ENCODE measurements around the gene ASAP2. TPM values are rescaled to one million over a fixed set of nuclear protein-coding genes. Genes with fewer than 3 reads are reported as not detected.
A peak's percentile ranks its signal among the peaks of the same experiment; 100 is the strongest.

The ASAP2 gene
- total RNA-seq, 1 donor from 2014 or later, result 60.7 TPM

DNA sequence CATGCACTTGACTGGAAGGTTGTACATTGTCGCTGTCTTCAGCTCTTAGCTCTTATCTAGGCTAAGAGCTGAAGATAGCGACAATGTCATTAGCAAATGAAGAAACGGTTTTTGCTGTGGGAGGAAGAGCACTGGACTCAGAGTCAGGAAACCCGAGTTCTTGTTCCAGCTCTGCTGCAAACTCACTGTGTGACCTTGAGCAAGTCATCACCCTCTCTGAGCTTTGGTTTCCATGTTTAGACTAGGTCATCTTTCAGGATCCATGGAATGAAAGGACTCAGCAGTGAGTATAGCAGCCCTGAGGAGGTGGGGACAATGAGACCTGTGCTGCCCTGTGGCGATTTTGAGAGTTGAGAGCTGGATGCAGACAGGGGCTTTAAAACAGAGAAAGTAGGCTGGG lies 85.3 kb downstream of the ASAP2 start:
- no peak overlapping the region for H3K4me3 Mint-ChIP-seq (ENCODE audit: unreplicated experiment)
- peaks cover 59% of the 10 kb centered on the region for H3K4me1 Mint-ChIP-seq (ENCODE audit: low read depth)
- TF ChIP-seq, protein P1, sequence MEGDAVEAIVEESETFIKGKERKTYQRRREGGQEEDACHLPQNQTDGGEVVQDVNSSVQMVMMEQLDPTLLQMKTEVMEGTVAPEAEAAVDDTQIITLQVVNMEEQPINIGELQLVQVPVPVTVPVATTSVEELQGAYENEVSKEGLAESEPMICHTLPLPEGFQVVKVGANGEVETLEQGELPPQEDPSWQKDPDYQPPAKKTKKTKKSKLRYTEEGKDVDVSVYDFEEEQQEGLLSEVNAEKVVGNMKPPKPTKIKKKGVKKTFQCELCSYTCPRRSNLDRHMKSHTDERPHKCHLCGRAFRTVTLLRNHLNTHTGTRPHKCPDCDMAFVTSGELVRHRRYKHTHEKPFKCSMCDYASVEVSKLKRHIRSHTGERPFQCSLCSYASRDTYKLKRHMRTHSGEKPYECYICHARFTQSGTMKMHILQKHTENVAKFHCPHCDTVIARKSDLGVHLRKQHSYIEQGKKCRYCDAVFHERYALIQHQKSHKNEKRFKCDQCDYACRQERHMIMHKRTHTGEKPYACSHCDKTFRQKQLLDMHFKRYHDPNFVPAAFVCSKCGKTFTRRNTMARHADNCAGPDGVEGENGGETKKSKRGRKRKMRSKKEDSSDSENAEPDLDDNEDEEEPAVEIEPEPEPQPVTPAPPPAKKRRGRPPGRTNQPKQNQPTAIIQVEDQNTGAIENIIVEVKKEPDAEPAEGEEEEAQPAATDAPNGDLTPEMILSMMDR (IDR thresholded peaks at IDR 0.05), result no peak
- no peaks in the 10 kb centered on the region for H3K9me3 Mint-ChIP-seq (ENCODE audit: low read depth)
- no peaks in the 10 kb centered on the region for H3K36me3 Mint-ChIP-seq (ENCODE audit: low read depth)
- H3K27me3 Mint-ChIP-seq (ENCODE audit: low read depth), result no peaks in the 10 kb centered on the region
- DNase-seq (ENCODE audit: low spot score), result no peak
- H3K27ac Mint-ChIP-seq (ENCODE audit: unreplicated experiment), result no peak overlapping the region

DNA sequence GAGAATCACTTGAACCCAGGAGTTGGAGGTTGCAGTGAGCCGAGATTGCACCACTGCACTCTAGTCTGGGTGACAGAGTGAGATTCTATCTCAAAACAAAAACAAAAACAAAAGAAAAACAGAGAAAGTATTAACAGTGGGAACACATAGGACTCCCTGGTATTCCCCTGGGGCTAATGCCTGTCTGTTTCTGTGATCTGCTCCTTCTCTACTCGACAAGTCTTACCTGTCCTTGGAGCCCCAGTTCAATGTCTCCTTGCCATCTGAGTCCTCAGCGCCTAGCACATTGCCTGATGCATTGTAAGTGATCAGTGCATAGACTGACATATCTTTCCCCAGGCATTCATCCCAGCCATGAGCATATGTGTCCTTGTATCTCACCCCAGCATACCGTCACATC lies 85.8 kb downstream of the ASAP2 start:
- DNase-seq (ENCODE audit: low spot score), result no peak
- no peak overlapping the region for H3K27ac Mint-ChIP-seq (ENCODE audit: unreplicated experiment)
- H3K36me3 Mint-ChIP-seq (ENCODE audit: low read depth), result no peaks in the 10 kb centered on the region
- H3K27me3 Mint-ChIP-seq (ENCODE audit: low read depth), result no peaks in the 10 kb centered on the region
- H3K9me3 Mint-ChIP-seq (ENCODE audit: low read depth), result no peaks in the 10 kb centered on the region
- peaks cover 54% of the 10 kb centered on the region for H3K4me1 Mint-ChIP-seq (ENCODE audit: low read depth)
- TF ChIP-seq, protein P1 (IDR thresholded peaks at IDR 0.05), result no peak
- no peak overlapping the region for H3K4me3 Mint-ChIP-seq (ENCODE audit: unreplicated experiment)

DNA sequence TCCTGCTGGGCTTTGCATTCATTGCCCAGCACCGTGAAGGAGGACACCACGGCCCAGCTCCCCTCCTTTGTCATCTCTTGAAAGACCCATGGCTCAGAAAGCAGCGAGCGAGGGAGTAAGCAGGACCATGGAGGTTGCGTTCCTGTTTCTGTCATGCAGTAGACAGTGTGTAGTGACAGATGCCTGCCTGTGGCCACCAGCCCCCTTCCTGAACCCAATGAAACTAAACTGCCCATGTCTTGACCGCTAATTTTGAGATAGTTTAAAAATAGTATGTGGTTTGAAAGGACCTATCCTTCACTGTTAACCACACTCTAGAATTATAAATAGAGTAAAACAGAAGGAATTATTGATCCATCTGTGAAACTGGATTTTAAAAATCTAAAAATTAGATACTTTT lies 88.2 kb downstream of the ASAP2 start:
- no peak for DNase-seq (ENCODE audit: low spot score)
- H3K36me3 Mint-ChIP-seq (ENCODE audit: low read depth), result peaks cover 7% of the 10 kb centered on the region
- TF ChIP-seq, protein P1 (IDR thresholded peaks at IDR 0.05), result no peak
- H3K4me3 Mint-ChIP-seq (ENCODE audit: unreplicated experiment), result no peak overlapping the region
- H3K9me3 Mint-ChIP-seq (ENCODE audit: low read depth), result no peaks in the 10 kb centered on the region
- H3K27me3 Mint-ChIP-seq (ENCODE audit: low read depth), result no peaks in the 10 kb centered on the region
- no peak overlapping the region for H3K27ac Mint-ChIP-seq (ENCODE audit: unreplicated experiment)
- H3K4me1 Mint-ChIP-seq (ENCODE audit: low read depth), result peaks cover 41% of the 10 kb centered on the region

DNA sequence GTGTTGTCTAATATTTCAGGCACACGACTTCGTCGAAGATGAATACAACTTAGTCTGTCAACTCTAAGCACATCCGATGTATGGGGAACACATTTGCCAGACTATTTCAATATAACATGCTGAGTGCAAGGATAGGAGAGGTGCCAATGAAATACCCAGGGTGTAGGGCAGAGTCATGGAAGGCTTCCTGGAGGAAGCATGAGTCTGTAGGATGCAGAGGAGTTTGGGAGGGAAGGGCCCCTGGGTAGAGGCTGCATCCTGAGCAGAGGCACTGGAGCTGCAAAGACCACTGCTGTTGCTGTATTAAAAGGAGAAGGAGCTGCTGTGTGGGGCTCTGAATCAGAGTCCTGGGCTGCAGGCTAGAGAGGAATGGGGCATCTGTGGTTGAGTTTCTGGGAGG lies 89.9 kb downstream of the ASAP2 start:
- Mint-ChIP-seq H3K27ac (ENCODE audit: unreplicated experiment) (peak overlapping the region; percentile 65), H3K4me3 (ENCODE audit: unreplicated experiment) (no peak overlapping the region), H3K4me1 (ENCODE audit: low read depth) (peaks cover 43% of the 10 kb centered on the region), H3K9me3 (ENCODE audit: low read depth) (no peaks in the 10 kb centered on the region), H3K36me3 (ENCODE audit: low read depth) (peaks cover 7% of the 10 kb centered on the region), H3K27me3 (ENCODE audit: low read depth) (no peaks in the 10 kb centered on the region)
- TF ChIP-seq, protein P1 (IDR thresholded peaks at IDR 0.05), result no peak
- DNase-seq (ENCODE audit: low spot score), result no peak

DNA sequence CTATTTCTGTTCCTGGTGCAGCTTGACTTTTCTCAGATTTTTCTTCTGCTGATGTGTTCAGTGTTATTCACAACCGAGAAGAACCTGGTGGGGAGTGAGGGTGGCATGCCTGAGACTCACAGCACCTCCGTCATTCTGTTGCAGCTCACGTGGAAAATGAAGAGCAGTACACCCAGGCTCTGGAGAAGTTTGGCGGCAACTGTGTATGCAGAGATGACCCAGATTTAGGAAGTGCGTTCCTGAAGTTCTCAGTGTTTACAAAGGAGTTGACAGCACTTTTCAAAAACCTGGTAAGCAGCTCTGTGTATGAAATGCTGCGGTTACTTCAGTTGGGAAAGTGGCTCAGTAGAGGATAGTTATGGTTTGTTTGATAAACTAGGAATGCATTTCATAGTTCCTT lies 90.5 kb downstream of the ASAP2 start:
- no peaks in the 10 kb centered on the region for H3K27me3 Mint-ChIP-seq (ENCODE audit: low read depth)
- DNase-seq (ENCODE audit: low spot score), result no peak
- peaks cover 39% of the 10 kb centered on the region for H3K4me1 Mint-ChIP-seq (ENCODE audit: low read depth)
- H3K9me3 Mint-ChIP-seq (ENCODE audit: low read depth), result no peaks in the 10 kb centered on the region
- no peak overlapping the region for H3K27ac Mint-ChIP-seq (ENCODE audit: unreplicated experiment)
- TF ChIP-seq, protein P1 (IDR thresholded peaks at IDR 0.05), result no peak
- no peak overlapping the region for H3K4me3 Mint-ChIP-seq (ENCODE audit: unreplicated experiment)
- peaks cover 7% of the 10 kb centered on the region for H3K36me3 Mint-ChIP-seq (ENCODE audit: low read depth)

All from chondrocyte (in vitro differentiated cells).